GM12874 (cell line): ENCODE results near the gene SLC8A1.

ENCODE experiments used
- CTCF ChIP-seq: IDR thresholded peaks from 2 replicates; pipeline ENCODE4 v1.5.1; 2011; ENCODE audit warnings: low read depth, mild to moderate bottlenecking, control low read depth, low read length, moderate library complexity; ENCODE audit not compliant: insufficient read depth

Gene SLC8A1

GRCh38 chr2:40283111-40283909 lies 168.6 kb downstream of the SLC8A1 start:
- no peak for TF ChIP-seq CTCF

GRCh38 chr2:40282428-40282827 lies 169.5 kb downstream of the SLC8A1 start:
- no peak for TF ChIP-seq CTCF

- TF ChIP-seq CTCF, result no peak
Measured at GRCh38 chr2:40281021-40281940, 170.6 kb downstream of the SLC8A1 start.

- no peak for TF ChIP-seq CTCF
Measured at GRCh38 chr2:40279482-40279881, 172.4 kb downstream of the SLC8A1 start.

- TF ChIP-seq CTCF, result no peak
Measured at GRCh38 chr2:40279001-40279400, 172.9 kb downstream of the SLC8A1 start.

- TF ChIP-seq CTCF, result no peak
Measured at GRCh38 chr2:40276076-40276475, 175.8 kb downstream of the SLC8A1 start.

- TF ChIP-seq CTCF, result no peak
Measured at GRCh38 chr2:40274270-40274669, 177.6 kb downstream of the SLC8A1 start.
